ENCODE data around the gene DLGAP1. TPM values are rescaled to one million over a fixed set of nuclear protein-coding genes. Genes with fewer than 3 reads are reported as not detected.

The DLGAP1 gene
- total and polyA plus RNA-seq, 7 donors = 0.13 to 2.6 (median 1.3) TPM; not detected in 1

- no peak overlapping the region for H3K4me3 ChIP-seq
- DNase-seq = no peak
- TF ChIP-seq EP300 (IDR thresholded peaks at IDR 0.05) (no peak), CTCF (IDR thresholded peaks at IDR 0.05) (no peak)
- intact Hi-C loops (cut with DNase I) = no loop called here
- peaks cover 0 to 18% (median 0%) of the 10 kb centered on the region in 3 donors for H3K27me3 ChIP-seq
- 80 to 87% methylated on average over 2 of the region's 2 CpGs for WGBS, 2 donors
- H3K9me3 ChIP-seq = no peaks in the 10 kb centered on the region
- no peak overlapping the region for H3K27ac ChIP-seq
- no peaks in the 10 kb centered on the region for H3K36me3 ChIP-seq
- H3K4me1 ChIP-seq = no peaks in the 10 kb centered on the region
Measured at GRCh38 chr18:4351005-4351404, 104.1 kb downstream of the DLGAP1 start.

- TF ChIP-seq POLR2AphosphoS5 (IDR thresholded peaks at IDR 0.05) (no peak), CTCF (IDR thresholded peaks at IDR 0.05) (no peak), POLR2A (IDR thresholded peaks at IDR 0.05) (no peak), EP300 (IDR thresholded peaks at IDR 0.05) (no peak)
- Histone ChIP-seq H3K36me3 (no peaks in the 10 kb centered on the region), H3K4me3 (no peak overlapping the region), H3K27ac (no peak overlapping the region), H3K9me3 (no peaks in the 10 kb centered on the region), H3K27me3 (peaks cover 0 to 3% (median 0%) of the 10 kb centered on the region in 3 donors), H3K4me1 (peaks cover 0 to 12% (median 0%) of the 10 kb centered on the region in 4 donors)
- intact Hi-C loops (cut with DNase I) = no loop called here
- 68 to 86% methylated on average over 1 of the region's 1 CpG for WGBS, 2 donors
- DNase-seq = no peak
Measured at GRCh38 chr18:4335386-4335785, 119.7 kb downstream of the DLGAP1 start.

- H3K27ac ChIP-seq = no peak overlapping the region
- no peak for DNase-seq
- H3K27me3 ChIP-seq = no peaks in the 10 kb centered on the region
- peaks cover 0 to 12% (median 0%) of the 10 kb centered on the region in 4 donors for H3K4me1 ChIP-seq
- intact Hi-C loops (cut with DNase I) = no loop called here
- H3K36me3 ChIP-seq = no peaks in the 10 kb centered on the region
- WGBS, 2 donors = 84 to 85% methylated on average over 5 of the region's 5 CpGs
- no peak for TF ChIP-seq CTCF (IDR thresholded peaks at IDR 0.05)
- no peak overlapping the region for H3K4me3 ChIP-seq
- H3K9me3 ChIP-seq = no peaks in the 10 kb centered on the region
Measured at GRCh38 chr18:4333043-4333442, 122.1 kb downstream of the DLGAP1 start.

GRCh38 chr18:4319738-4320677, 135.1 kb downstream of the DLGAP1 start:
- intact Hi-C loops (cut with DNase I) = no loop called here
- WGBS, 2 donors = 64 to 73% methylated on average over 3 of the region's 3 CpGs

More at GRCh38 chr18:4319738-4320677, 135.1 kb downstream of the DLGAP1 start:
- H3K4me3 ChIP-seq = no peak overlapping the region
- no peaks in the 10 kb centered on the region for H3K9me3 ChIP-seq
- H3K27ac ChIP-seq = no peak overlapping the region
- no peaks in the 10 kb centered on the region for H3K4me1 ChIP-seq
- TF ChIP-seq CTCF (IDR thresholded peaks at IDR 0.05) (no peak), EP300 (IDR thresholded peaks at IDR 0.05) (no peak), POLR2AphosphoS5 (IDR thresholded peaks at IDR 0.05) (no peak), POLR2A (IDR thresholded peaks at IDR 0.05) (no peak)
- no peak for DNase-seq
- H3K36me3 ChIP-seq = no peaks in the 10 kb centered on the region
- H3K27me3 ChIP-seq = no peaks in the 10 kb centered on the region
